ENCODE results near the gene TCF7L2. TPM values are rescaled to one million over a fixed set of nuclear protein-coding genes. Genes with fewer than 3 reads are reported as not detected.

TCF7L2 gene
- total RNA-seq, 1 experiment from 2014 or later = 14.8 TPM

DNA sequence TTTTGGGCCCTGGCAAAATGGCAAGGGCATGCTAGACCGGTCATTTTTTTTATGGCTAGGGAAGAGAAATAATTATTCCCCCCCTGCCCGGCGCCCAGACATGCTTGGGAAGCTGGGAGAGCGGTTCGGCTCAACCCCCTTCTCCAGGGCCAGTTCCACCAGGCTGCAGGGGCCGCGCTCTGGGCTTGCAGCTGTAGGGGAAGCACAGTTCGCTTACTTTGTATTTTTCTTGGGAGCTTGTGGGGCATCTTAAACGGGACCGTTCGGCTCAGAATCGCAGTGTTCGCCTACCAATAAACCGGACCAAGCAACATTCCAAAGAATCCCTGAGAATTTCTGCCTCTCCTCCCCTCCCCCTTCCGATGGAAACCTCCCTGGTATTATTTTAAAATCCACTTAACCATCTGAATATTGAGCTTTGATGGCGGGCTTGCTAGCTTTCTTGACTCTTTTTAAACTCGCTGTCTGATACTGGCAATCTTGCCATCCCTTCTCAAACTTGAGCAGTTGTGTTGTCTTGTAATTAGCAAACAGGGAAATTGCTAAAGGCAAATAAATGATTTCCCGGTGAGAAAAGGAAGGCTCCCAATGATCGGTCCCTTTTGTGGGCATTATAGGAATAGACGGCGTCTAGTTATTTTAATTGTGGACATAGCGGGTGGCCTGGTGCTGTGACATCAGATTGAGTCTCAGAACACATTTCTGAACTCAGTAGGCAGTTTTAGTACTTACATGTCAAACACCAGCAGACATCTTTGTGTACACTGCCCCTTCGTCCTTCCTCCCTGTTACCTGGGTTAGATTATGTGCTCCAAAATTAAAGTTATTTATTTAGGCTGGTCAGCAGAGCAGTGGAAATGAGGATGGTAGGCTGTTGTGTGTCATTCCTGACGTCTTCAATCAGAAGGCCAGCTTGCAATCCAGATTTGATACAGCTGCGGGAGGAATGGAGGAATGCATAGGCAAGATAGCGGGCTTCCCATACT, 3.4 kb downstream of the TCF7L2 start:
- H3K9me2 ChIP-seq (ENCODE audit: insufficient read depth) = no peaks in the 10 kb centered on the region
- H3K27me3 ChIP-seq (ENCODE audit: insufficient read depth, low read depth) = no peaks in the 10 kb centered on the region
- POLR2A ChIA-PET (ENCODE audit: unreplicated experiment) = interaction anchor here (0.6 kb wide), 1 partner anchor 10 kb away, joined by 3 read pairs; no protein-coding TSS in a partner anchor
- no TSS peak for BruUV-seq (replicated peaks)
- H3K4me2 ChIP-seq = peak overlapping the region; percentile 97
- H4K20me1 ChIP-seq (ENCODE audit: insufficient read depth) = no peaks in the 10 kb centered on the region
- intact Hi-C loops (cut with micrococcal nuclease; ENCODE audit: unreplicated experiment) = loop anchor here (2.0 to 10.0 kb wide), 5 partner anchors 115 to 434 kb away; no protein-coding TSS in a partner anchor
- TF ChIP-seq, protein P1, sequence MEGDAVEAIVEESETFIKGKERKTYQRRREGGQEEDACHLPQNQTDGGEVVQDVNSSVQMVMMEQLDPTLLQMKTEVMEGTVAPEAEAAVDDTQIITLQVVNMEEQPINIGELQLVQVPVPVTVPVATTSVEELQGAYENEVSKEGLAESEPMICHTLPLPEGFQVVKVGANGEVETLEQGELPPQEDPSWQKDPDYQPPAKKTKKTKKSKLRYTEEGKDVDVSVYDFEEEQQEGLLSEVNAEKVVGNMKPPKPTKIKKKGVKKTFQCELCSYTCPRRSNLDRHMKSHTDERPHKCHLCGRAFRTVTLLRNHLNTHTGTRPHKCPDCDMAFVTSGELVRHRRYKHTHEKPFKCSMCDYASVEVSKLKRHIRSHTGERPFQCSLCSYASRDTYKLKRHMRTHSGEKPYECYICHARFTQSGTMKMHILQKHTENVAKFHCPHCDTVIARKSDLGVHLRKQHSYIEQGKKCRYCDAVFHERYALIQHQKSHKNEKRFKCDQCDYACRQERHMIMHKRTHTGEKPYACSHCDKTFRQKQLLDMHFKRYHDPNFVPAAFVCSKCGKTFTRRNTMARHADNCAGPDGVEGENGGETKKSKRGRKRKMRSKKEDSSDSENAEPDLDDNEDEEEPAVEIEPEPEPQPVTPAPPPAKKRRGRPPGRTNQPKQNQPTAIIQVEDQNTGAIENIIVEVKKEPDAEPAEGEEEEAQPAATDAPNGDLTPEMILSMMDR (conservative IDR thresholded peaks at IDR 0.05) = no peak
- no peak for TF ChIP-seq EZH2 (IDR thresholded peaks at IDR 0.05; ENCODE audit: low read depth)
- H3K4me3 ChIP-seq = peak overlapping the region; percentile 96
- CTCF ChIA-PET = interaction anchor here (0.7 kb wide), 1 partner anchor 157 kb away, joined by 3 read pairs; no protein-coding TSS in a partner anchor
- peaks cover 10% of the 10 kb centered on the region; the same call in 1 of the 2 replicates for H3F3A ChIP-seq (ENCODE audit: insufficient read depth, low read depth)
- H3K4me1 ChIP-seq (replicated peaks; ENCODE audit: insufficient read depth) = peaks cover 34% of the 10 kb centered on the region
- H3K27ac ChIP-seq = peak overlapping the region; percentile 89
- H3K9me3 ChIP-seq (ENCODE audit: insufficient read depth, low read depth) = no peaks in the 10 kb centered on the region
- H2AFZ ChIP-seq = no peak overlapping the region
- H3K79me2 ChIP-seq (ENCODE audit: low read depth) = peaks cover 62% of the 10 kb centered on the region
- no peaks in the 10 kb centered on the region for H3K36me3 ChIP-seq (ENCODE audit: low read depth)
- peak in 1 of 2 experiments; percentile 11 for DNase-seq

DNA sequence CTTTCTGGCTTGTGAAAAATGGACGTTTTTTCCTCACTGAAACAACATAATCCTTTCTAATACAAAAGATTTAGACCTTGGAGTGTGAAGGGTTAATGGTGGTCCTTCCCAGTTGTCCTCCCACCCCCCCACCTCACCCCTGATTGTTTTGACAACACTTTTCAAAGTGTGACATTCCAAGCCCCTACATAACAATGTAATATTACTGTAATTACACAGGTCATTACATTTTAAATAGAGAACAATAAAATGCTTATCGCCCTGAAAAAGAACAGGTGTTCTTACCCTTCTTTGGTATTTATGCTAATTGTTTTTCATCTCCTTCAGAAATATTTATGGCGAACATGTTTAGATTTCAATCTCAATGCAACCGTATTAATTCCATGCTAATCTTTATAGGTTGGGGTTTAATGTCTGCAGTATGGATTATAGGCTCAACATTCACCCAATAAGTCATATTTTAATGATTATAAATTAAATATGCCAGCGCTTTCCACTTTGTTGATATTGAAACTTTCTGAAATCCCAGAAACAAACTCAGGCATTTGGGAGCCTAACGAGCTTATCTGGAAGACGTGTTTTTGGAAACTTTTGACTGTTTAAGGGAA, 5.0 kb downstream of the TCF7L2 start:
- Histone ChIP-seq H3F3A (ENCODE audit: insufficient read depth, low read depth) (peaks cover 10% of the 10 kb centered on the region; the same call in 1 of the 2 replicates), H3K4me3 (no peak overlapping the region), H3K4me1 (replicated peaks; ENCODE audit: insufficient read depth) (peaks cover 30% of the 10 kb centered on the region), H2AFZ (no peak overlapping the region), H3K79me2 (ENCODE audit: low read depth) (peaks cover 65% of the 10 kb centered on the region), H4K20me1 (ENCODE audit: insufficient read depth) (no peaks in the 10 kb centered on the region), H3K9me3 (ENCODE audit: insufficient read depth, low read depth) (no peaks in the 10 kb centered on the region), H3K27ac (no peak overlapping the region), H3K4me2 (no peak overlapping the region; the same call in 1 of the 2 replicates), H3K27me3 (ENCODE audit: insufficient read depth, low read depth) (no peaks in the 10 kb centered on the region), H3K36me3 (ENCODE audit: low read depth) (no peaks in the 10 kb centered on the region), H3K9me2 (ENCODE audit: insufficient read depth) (no peaks in the 10 kb centered on the region)
- BruUV-seq (replicated peaks) = no TSS peak
- POLR2A ChIA-PET (ENCODE audit: unreplicated experiment) = no interaction called here
- no peak for DNase-seq
- CTCF ChIA-PET = no interaction called here
- TF ChIP-seq EZH2 (IDR thresholded peaks at IDR 0.05; ENCODE audit: low read depth) = no peak
- TF ChIP-seq, protein P1 (conservative IDR thresholded peaks at IDR 0.05) = no peak
- intact Hi-C loops (cut with micrococcal nuclease; ENCODE audit: unreplicated experiment) = loop anchor here (5.0 to 10.0 kb wide), 3 partner anchors 210 to 432 kb away; no protein-coding TSS in a partner anchor

DNA sequence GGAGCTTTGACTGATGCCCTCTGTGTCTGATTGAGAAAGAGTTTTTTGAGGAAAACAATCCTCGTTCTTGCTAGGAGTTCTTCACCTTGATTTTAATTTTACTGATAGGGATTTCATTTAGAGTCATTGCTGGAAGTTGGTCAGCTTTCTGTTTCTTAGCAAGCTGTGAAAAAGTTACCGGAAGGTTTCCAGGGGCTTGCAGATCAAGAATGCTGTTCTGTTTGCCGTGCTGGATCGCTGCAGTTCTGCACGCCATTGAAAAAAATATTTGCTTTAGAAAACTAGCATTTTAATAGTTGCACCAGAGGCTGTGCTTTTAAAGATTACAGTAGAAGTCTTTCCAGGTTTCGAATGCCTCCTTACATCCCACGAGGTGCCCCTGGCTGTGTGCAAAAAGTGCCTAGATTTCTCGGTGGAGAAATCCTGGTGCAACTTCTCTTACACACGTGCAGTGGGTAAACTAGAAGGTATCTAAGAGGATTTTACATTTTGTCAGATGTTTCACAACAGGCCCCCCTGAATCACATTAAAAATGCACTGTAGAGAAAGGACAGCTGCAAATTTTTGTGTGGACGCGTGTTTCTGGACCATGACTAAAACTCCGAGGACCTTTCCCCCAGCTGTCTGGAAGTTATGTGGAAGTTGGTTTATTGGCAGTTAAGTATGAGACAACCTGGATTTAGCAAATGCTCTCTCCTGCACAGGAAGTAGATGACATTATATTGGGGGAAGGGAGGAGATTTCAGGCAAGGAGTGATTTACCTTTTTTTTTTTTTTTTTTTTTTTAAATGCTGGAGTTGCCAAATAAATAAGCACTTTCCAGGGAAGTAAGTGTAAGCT, 5.8 kb downstream of the TCF7L2 start:
- no peak for DNase-seq
- no peaks in the 10 kb centered on the region for H4K20me1 ChIP-seq (ENCODE audit: insufficient read depth)
- H3K27me3 ChIP-seq (ENCODE audit: insufficient read depth, low read depth) = no peaks in the 10 kb centered on the region
- no peak overlapping the region for H3K4me3 ChIP-seq
- no peaks in the 10 kb centered on the region for H3K9me2 ChIP-seq (ENCODE audit: insufficient read depth)
- H3F3A ChIP-seq (ENCODE audit: insufficient read depth, low read depth) = peaks cover 4% of the 10 kb centered on the region; the same call in 1 of the 2 replicates
- H3K4me1 ChIP-seq (replicated peaks; ENCODE audit: insufficient read depth) = peaks cover 30% of the 10 kb centered on the region
- H2AFZ ChIP-seq = no peak overlapping the region
- no peaks in the 10 kb centered on the region for H3K36me3 ChIP-seq (ENCODE audit: low read depth)
- H3K9me3 ChIP-seq (ENCODE audit: insufficient read depth, low read depth) = no peaks in the 10 kb centered on the region
- BruUV-seq (replicated peaks) = no TSS peak
- H3K79me2 ChIP-seq (ENCODE audit: low read depth) = peaks cover 65% of the 10 kb centered on the region
- TF ChIP-seq, protein P1 (conservative IDR thresholded peaks at IDR 0.05) = no peak
- no peak for TF ChIP-seq EZH2 (IDR thresholded peaks at IDR 0.05; ENCODE audit: low read depth)
- POLR2A ChIA-PET (ENCODE audit: unreplicated experiment) = no interaction called here
- no peak overlapping the region for H3K4me2 ChIP-seq
- H3K27ac ChIP-seq = no peak overlapping the region
- intact Hi-C loops (cut with micrococcal nuclease; ENCODE audit: unreplicated experiment) = loop anchor here (10.0 kb wide), 2 partner anchors 211 to 391 kb away; no protein-coding TSS in a partner anchor
- CTCF ChIA-PET = no interaction called here
